ENCODE measurements around the gene ZNF823.

ZNF823 gene

DNA sequence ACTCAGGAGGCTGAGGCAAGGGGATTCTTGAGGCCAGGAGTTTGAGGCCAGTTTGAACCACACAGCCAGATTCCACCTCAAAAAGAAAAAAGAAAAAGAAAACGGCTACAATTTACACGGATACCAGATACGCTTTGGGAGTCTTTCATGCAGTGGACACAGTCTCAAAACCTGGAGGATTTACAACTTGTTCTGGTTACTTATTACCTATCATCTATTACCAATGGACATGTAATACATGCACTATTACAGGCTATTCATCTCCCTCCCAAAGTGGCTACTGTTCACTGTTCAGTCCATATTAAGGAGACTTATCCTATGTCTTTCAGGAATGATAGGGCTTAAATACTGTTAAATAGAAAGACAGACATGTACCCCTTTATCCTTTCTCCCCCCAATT, 33.3 kb downstream of the ZNF823 start:
- no peak overlapping the region for H3K4me3 ChIP-seq (ENCODE audit: low read depth, low read length)
- TF ChIP-seq, protein P1, sequence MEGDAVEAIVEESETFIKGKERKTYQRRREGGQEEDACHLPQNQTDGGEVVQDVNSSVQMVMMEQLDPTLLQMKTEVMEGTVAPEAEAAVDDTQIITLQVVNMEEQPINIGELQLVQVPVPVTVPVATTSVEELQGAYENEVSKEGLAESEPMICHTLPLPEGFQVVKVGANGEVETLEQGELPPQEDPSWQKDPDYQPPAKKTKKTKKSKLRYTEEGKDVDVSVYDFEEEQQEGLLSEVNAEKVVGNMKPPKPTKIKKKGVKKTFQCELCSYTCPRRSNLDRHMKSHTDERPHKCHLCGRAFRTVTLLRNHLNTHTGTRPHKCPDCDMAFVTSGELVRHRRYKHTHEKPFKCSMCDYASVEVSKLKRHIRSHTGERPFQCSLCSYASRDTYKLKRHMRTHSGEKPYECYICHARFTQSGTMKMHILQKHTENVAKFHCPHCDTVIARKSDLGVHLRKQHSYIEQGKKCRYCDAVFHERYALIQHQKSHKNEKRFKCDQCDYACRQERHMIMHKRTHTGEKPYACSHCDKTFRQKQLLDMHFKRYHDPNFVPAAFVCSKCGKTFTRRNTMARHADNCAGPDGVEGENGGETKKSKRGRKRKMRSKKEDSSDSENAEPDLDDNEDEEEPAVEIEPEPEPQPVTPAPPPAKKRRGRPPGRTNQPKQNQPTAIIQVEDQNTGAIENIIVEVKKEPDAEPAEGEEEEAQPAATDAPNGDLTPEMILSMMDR (IDR thresholded peaks at IDR 0.05; ENCODE audit: control insufficient read depth, extremely low read depth, insufficient read depth): no peak
- no peak for DNase-seq (ENCODE audit: low read depth)

DNA sequence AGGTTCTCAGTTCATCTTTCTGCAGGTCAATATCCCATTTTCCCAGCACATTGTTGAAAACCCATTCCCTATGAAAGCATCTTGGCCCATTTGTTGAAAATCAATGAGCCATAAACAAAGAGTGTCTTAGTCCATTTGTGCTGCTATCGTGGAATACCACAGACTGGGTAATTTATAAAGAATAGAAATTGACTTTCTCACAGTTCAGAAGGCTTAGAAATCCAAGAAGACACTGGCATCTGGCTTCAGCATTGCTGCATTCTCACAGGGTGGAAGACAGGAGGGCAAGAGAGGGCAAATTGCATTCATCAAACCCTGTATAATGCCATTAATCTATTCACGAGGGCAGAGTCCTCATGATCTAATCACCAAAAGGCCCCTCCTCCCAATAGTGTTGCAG, 34.1 kb downstream of the ZNF823 start:
- DNase-seq (ENCODE audit: low read depth): no peak
- TF ChIP-seq, protein P1 (IDR thresholded peaks at IDR 0.05; ENCODE audit: control insufficient read depth, extremely low read depth, insufficient read depth): no peak
- H3K4me3 ChIP-seq (ENCODE audit: low read depth, low read length): no peak overlapping the region

DNA sequence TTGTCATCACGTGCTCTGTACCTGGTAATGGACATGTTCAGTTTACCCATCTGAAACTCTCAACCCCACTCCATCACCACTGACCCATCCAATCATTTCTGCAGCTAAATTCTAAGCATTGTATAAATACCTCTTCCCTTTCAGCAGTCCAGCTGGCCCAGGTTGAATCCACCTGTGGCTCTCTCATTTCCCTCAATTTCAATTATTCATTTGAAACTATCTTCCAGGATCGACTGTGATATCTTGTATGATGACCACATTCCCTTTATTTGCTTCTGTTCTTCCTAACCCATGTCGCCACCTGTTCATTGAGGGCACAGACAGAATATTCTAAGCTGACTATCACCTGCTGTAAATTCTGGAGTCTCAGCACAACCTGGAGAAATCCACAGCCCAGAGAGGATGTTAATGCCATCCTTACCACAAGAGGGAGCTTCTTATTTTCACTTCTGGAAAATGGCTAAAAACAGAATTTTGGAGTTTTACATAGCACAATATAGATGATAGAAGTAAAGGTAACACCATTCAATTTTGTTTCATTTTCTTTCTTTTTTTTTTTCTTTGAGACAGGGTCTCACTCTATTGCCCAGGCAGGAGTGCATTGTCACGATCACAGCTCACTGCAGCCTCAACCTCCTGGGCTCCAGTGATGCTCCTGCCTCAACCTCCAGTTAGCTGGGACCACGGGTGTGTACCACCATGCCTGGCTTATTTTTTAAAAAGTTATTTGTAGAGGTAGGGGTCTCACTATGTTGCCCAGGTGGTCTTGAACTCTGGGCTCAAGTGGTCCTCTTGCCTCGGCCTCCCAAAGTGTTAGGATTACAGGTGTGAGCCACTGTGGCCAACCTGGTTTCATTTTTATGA, 38.6 kb downstream of the ZNF823 start:
- no peak overlapping the region for H3K4me3 ChIP-seq (ENCODE audit: low read depth, low read length)
- TF ChIP-seq, protein P1 (IDR thresholded peaks at IDR 0.05; ENCODE audit: control insufficient read depth, extremely low read depth, insufficient read depth): peak; percentile 68
- DNase-seq (ENCODE audit: low read depth): no peak

DNA sequence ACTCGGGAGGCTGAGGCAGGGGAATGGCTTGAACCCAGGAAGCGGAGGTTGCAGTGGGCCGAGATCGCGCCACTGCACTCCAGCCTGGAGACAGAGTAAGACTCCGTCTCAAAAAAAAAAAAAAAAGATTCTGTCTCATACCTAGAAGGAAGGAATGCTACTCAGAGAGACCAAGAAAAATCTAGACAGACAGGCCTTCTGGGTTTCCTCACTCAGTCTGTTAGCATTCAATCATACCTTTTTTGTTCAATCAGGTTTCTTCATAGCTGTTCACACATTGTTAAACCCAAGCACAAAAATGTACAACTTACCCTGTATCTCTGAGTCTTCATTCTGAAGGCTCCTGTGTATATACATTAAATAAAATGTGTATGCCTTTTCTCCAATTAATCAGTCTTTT, 40.5 kb downstream of the ZNF823 start:
- TF ChIP-seq, protein P1 (IDR thresholded peaks at IDR 0.05; ENCODE audit: control insufficient read depth, extremely low read depth, insufficient read depth): no peak
- DNase-seq (ENCODE audit: low read depth): no peak

DNA sequence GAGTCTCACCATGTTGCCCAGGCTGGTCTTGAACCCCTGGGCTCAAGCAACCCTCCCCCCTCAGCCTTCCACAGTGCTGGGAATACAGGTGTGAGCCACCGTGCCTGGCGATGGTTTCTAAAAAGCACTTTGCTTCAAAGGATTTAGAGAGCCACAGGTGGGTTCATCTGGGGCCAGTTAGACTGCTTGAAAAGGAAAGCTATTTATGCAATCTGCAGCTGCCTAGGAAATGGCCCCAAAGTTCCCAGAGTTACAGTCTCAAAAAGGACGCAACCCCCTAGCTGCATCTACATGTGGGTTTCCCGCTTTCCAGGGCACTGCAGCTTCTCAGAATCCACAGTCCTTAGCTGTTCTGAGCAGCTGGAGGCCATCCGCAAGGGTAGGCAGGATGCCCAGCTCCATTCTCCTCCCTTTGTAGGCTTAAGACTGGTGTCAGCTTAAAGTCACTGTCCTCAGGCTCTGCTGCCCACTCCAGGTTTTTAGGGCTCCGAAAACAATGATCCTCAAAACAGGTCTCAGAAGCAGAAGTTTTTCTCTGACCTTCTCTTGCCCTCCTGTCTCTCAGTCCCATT, 41.4 kb downstream of the ZNF823 start:
- DNase-seq (ENCODE audit: low read depth): no peak

More for the DNA sequence above, 40.5 kb downstream of the ZNF823 start:
- H3K4me3 ChIP-seq (ENCODE audit: low read depth, low read length): no peak overlapping the region

DNA sequence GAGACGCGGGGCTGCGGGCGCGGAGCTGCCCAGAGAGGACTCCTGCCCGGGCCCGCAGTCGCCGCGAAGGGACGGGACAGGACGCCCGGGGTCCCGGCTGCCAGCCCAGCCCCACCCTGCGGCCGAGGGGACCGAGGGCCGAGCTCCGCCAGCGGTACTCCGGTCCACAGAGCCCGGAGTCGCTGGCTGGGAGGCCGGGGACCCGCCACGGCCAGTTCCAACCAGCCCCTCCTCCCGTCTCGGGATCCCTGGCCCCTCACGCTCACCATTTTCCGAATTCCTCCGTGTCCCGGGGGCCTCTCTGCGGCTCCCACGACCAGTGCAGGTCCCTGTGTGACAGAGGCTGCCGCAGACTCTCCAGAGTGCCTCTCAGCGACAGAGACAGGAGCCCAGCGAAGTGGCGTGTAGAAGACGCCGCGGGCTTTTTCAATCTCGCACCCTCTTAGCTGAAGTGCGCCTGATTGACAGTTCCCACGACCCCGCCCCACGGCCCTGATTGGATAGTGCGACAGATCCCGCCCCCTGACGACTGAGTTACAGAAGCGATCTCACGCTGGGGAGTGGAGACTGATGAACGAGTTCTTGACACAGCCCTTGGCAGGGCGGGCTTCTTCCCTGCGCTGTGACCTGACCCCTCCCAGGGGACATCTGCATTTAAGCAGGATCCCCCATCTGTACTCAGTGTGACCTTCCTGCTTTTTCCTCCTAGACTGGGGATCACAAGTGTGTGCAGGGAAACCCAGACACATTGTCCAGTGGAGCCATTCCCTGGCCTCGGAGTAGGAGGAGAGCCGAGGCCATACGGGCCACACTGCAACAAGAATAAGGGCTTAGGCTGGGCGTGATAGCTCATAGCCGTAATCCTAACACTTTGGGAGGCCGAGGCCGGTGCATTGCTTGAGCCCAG, 44.0 kb downstream of the ZNF823 start:
- TF ChIP-seq, protein P1 (IDR thresholded peaks at IDR 0.05; ENCODE audit: control insufficient read depth, extremely low read depth, insufficient read depth): no peak
- DNase-seq (ENCODE audit: low read depth): peak; percentile 86
- peak overlapping the region; percentile 74 for H3K4me3 ChIP-seq (ENCODE audit: low read depth, low read length)

More for the DNA sequence above, 41.4 kb downstream of the ZNF823 start:
- no peak overlapping the region for H3K4me3 ChIP-seq (ENCODE audit: low read depth, low read length)
- TF ChIP-seq, protein P1 (IDR thresholded peaks at IDR 0.05; ENCODE audit: control insufficient read depth, extremely low read depth, insufficient read depth): no peak
